ENCODE results near the gene ZNF398.

The ZNF398 gene

GRCh38 chr7:149147752-149148653, 750 bp downstream of the ZNF398 start:
- DNase-seq (ENCODE audit: low spot score) = peak; percentile 44

- DNase-seq (ENCODE audit: low spot score) = no peak
Measured at GRCh38 chr7:149150981-149151380, 3.7 kb downstream of the ZNF398 start.

- no peak for DNase-seq (ENCODE audit: low spot score)
Measured at GRCh38 chr7:149153346-149153745, 6.1 kb downstream of the ZNF398 start.

- DNase-seq (ENCODE audit: low spot score) = no peak
Measured at GRCh38 chr7:149154056-149154455, 6.8 kb downstream of the ZNF398 start.

GRCh38 chr7:149156898-149157297, 9.6 kb downstream of the ZNF398 start:
- DNase-seq (ENCODE audit: low spot score) = no peak

- no peak for DNase-seq (ENCODE audit: low spot score)
Measured at GRCh38 chr7:149161241-149161848, 14.1 kb downstream of the ZNF398 start.

- DNase-seq (ENCODE audit: low spot score) = no peak
Measured at GRCh38 chr7:149166142-149166541, 18.9 kb downstream of the ZNF398 start.

GRCh38 chr7:149166630-149167352, 19.5 kb downstream of the ZNF398 start:
- no peak for DNase-seq (ENCODE audit: low spot score)

- DNase-seq (ENCODE audit: low spot score) = no peak
Measured at GRCh38 chr7:149171892-149172533, 24.8 kb downstream of the ZNF398 start.

- DNase-seq (ENCODE audit: low spot score) = no peak
Measured at GRCh38 chr7:149172534-149172920, 25.3 kb downstream of the ZNF398 start.

- DNase-seq (ENCODE audit: low spot score) = no peak
Measured at GRCh38 chr7:149175150-149175549, 27.9 kb downstream of the ZNF398 start.

GRCh38 chr7:149179241-149179640, 32.0 kb downstream of the ZNF398 start:
- no peak for DNase-seq (ENCODE audit: low spot score)

GRCh38 chr7:149180722-149181449, 33.6 kb downstream of the ZNF398 start:
- DNase-seq (ENCODE audit: low spot score) = no peak

GRCh38 chr7:149181450-149181790, 34.2 kb downstream of the ZNF398 start:
- DNase-seq (ENCODE audit: low spot score) = no peak

- DNase-seq (ENCODE audit: low spot score) = no peak
Measured at GRCh38 chr7:149184274-149184673, 37.0 kb downstream of the ZNF398 start.

GRCh38 chr7:149188213-149188612, 41.0 kb downstream of the ZNF398 start:
- no peak for DNase-seq (ENCODE audit: low spot score)

- no peak for DNase-seq (ENCODE audit: low spot score)
Measured at GRCh38 chr7:149188637-149189259, 41.5 kb downstream of the ZNF398 start.

GRCh38 chr7:149191851-149192250, 44.6 kb downstream of the ZNF398 start:
- DNase-seq (ENCODE audit: low spot score) = no peak

GRCh38 chr7:149194799-149195179, 47.5 kb downstream of the ZNF398 start:
- DNase-seq (ENCODE audit: low spot score) = no peak

GRCh38 chr7:149195180-149196150, 48.2 kb downstream of the ZNF398 start, which contains the start of gene ZNF282:
TSS of gene ZNF282 (plus strand) at chr7:149195546. CDS start at chr7:149195590, 44 bp downstream.
- DNase-seq (ENCODE audit: low spot score) = peak; percentile 60

Measured in CD4-positive, alpha-beta T cell treated with Interleukin-6 at 100 ng/mL for 8 hours (primary cell).